ENCODE data around the gene DMD.
A peak's percentile ranks its signal among the peaks of the same experiment; 100 is the strongest.

DMD gene

DNA sequence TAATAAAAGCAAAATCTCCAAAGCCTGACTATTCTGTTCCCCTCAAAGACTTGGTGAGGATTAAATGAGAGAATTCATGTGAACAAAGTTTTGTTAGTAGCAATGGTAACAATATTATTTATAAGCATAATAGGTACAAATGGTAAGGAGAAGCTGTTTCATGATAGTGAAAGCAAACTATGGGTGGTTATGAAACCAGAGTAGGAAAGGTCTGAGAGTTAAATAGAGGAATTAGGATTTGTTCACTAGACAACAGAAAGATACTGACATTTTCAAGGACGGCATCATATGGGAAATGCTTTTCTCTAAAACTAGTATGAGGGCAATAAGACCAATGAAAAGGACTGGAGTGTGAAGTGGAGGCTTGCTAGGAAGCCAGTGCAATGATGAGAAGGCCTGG, 2010.9 kb downstream of the DMD start:
- DNase-seq, result no peak

DNA sequence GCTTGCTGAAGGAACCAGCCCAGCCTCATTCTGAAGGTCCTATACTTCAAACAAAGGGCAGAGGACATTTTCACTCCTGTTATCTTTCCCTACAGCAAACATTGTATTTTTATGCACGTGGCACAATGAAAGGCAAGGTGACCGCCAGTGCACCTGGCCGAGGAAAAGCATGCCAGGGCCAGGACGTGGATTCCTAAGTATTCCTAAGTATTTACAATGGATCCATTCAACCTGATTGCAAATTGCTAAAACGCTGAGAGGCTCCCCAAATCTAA, 2011.6 kb downstream of the DMD start:
- no peak for DNase-seq

GRCh38 chrX:31199056-31199839, 2012.1 kb downstream of the DMD start:
- no peak for DNase-seq

- no peak for DNase-seq
Measured at GRCh38 chrX:31190221-31190975, 2021.0 kb downstream of the DMD start.

DNA sequence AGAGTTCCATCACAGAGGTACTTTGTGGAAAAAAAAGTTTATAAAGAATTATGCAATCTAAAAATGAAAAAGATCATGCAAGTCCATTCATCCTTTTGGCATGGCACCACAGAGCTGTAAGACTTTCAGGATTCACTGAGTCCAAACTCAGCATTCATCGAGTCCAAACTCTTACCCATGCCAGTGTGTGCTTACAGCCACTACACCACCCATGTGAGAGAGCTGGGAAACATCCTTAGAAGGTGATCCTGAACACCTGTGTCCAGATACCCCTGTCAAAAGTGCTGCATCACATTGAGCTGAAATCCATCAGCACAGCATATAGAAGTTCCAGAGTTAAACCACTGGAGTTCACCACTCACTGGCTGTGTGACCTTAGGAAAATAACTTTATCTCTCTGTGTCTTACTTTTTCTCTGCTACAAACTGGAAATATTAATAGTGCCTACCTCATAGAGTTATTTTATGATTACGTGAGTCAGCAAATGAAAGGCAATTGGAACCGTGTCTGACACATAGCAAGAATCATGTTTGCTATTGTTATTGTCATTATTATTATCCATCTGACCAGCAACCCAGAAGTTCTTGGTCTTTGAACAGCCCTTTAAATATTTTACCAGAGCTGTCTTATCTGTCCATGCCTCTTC, 2024.5 kb downstream of the DMD start:
- no peak for DNase-seq

DNA sequence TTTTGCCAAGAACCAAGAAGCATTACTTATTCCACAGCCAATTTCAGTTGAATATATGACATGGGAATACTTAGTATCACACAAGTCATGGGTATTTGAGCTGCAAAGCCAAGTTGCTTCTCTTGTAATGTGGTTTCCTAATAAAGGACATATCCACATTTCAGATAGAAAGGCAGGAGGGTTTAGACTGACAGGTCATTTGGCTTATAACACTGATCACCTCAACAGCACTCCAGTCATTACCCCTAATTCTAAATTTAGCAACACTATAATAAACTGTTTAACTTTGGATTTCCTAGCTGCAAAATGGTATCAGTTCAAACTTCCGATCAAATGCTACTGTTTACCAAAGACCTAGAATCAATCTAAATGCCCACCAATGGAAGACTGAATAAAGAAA, 2025.5 kb downstream of the DMD start:
- no peak for DNase-seq

DNA sequence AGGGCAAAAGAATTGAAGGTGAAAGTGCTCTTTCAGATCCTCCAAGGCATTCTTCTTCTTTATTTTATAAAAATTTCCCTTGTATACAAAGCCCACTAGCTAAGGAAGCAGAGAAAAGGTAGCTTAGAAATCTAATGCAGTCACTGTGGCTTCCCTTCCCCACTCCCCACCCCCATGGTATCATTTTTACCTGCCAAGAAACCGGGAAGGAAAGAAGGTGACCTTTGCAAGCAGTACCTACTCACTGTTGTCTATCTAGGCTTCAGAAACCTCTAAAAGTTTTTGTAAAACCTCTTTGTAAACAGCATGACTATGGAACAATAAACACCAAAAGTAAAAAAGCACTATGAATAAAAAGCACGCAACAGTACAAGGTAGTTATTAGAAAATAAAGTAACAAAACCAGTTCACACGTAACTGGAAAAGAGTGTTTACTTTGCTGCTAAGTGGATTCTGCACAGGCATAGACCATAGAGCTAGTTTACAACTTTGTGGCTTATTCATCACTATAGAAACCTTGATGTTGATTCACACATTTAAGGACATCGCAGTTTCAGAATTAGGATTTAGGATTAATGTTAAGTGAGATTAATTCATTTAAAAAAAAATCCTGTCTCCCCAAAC, 2029.9 kb downstream of the DMD start:
- peak; percentile 14 for DNase-seq

DNA sequence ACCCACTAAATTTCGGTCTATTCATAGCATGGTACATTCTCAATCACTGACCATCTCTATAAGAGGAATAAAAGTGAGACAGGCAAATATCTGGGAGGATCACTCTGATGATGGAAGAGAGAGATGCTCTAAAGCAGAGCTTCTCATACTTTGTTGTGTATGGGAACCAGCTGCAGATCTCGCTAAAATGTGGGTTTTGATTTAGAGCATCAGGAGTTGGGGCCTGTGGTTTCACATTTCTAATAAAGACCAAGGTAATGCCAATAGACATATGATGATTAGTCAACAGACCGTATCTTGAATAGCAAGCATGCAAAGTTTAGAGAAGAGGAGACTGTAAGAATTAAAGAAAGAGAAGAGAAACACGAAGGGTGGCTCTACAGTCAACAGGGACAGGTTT, 2032.1 kb downstream of the DMD start:
- no peak for DNase-seq

DNA sequence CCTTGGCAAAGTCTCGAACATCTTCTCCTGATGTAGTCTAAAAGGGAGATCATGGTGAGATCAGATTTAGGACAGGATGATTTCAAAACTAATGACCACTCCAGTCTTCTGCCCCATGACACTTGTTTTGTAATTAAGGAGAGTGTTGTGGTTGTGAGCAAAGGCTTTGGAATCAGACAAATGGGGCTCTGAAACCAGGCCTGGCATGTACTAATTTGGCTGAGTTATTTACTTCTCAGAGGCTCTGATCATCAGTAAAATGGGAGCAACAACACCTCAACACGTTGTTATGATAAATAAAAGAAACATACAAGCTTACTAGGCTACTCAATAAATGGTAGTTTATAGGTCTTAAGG, 2032.6 kb downstream of the DMD start:
- DNase-seq, result no peak

DNA sequence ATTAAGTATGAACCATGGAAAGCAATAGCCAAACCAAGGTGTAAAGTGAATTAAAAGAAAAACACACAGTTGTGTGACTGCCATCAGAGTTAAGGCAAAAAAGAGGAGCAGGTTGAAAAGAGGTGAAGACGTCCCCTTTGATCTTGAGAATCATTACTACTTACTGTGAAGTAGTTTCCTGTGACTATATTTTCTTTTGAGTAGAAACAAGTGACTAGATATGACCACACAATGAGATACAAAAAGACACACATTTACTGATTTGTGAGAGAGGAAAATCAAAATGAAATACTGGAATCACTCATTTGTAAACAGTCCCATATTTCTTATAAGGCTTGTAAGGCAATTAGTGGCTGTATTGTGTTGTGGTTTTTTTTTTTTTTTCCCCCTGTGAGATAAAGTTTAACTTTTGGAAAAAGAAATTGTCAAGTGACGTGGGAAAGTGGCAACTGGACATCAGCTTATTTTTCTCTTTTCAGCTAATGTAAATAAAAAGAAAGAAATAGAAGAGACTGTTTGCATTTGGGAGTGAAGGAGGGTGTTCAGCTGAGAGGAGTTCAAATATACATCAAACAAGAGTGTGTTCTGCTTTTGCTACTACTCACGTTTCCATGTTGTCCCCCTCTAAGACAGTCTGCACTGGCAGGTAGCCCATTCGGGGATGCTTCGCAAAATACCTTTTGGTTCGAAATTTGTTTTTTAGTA, 2033.1 kb downstream of the DMD start:
- peak; percentile 50 for DNase-seq

GRCh38 chrX:31170792-31171191, 2040.6 kb downstream of the DMD start:
- no peak for DNase-seq

DNA sequence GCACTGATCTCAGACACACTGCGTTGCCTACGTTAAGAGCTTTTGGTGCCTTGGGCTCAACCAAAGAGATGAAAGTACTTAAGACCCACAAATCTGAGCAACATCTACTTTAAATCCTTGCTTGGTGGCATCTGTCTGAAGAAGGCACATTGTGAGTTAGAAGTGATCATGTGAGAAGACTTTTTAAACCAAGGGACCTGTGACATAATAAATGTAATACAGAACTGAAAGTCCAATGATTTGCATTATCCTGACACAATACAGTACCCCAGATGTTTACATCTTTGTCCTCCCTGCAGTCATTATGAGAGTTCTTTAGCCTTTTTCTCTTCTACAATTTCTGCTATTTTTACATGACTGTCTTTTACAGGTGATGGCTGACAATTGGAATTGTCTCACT, 2042.8 kb downstream of the DMD start:
- no peak for DNase-seq

GRCh38 chrX:31166832-31167231, 2044.5 kb downstream of the DMD start:
- no peak for DNase-seq

GRCh38 chrX:31166416-31166815, 2044.9 kb downstream of the DMD start:
- DNase-seq, result no peak

GRCh38 chrX:31165241-31166035, 2045.9 kb downstream of the DMD start:
- DNase-seq, result no peak

- no peak for DNase-seq
Measured at GRCh38 chrX:31154946-31155345, 2056.4 kb downstream of the DMD start.

DNA sequence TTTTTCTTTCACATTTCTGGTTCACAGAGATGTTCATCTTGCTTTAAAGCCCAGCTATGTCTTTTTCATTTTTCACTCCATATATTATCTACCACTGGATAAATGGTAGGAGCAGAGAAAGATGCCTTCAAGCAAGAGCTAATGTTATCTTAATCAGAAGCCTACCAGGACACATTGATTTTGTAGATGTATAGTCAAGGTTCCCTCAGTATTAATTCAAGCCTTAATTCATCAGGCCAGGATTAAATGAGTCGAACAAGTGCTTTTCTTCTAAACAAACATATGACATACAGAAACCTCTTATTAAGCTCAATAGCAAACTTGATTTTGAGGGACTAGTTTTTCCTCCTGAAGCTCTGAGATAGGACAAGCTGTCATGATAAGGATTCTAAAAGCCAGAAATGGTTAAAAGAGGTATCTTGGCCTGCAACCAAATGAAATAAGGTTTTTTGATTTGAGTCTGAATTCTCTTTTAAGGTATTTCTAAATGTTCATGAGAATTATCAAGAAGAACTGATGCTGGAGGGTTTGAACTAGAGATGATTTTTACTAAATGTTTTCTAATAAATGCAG, 2057.8 kb downstream of the DMD start:
- DNase-seq, result no peak

GRCh38 chrX:31147175-31147574, 2064.2 kb downstream of the DMD start:
- no peak for DNase-seq

GRCh38 chrX:31139961-31140360, 2071.4 kb downstream of the DMD start:
- DNase-seq, result no peak

DNA sequence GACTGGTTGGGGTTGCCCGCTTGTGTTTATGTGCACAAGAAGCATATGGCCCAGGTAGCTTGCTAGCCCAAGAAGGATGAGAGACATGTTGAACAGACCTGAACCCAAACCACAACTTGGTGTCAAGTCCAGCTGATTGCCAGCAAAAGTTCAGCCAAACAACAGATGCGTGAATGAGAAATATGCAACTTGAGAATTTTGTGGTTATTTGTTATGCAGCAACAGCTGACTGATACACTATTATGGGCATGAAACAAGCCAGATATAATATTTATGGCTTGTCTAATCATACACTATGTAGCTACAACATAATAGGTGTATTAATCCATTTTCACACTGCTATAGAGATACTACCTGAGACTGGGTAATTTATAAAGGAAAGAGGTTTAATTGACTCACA, 2073.2 kb downstream of the DMD start:
- DNase-seq, result no peak

DNA sequence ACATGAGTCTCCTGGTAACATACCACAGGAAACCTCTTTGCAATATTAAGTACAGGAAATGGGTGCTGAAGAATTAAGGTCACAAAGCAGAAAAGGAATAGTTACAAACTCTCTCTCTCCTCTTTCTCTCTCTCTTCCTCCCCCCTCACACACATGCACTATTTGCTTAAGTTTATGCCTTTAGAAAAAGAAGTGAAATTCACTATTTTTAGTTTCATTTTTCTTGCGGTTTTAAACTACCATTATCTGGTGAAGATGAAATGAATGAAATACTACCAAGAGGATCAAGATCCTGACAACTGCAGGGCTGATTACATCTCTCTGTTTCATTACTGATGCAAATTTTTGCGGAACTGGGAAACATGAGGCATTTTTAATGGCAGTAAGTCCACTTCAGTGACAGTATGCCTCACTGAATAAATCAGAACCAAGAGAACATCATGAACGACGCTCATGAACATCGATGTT, 2075.2 kb downstream of the DMD start:
- DNase-seq, result peak; percentile 39

DNA sequence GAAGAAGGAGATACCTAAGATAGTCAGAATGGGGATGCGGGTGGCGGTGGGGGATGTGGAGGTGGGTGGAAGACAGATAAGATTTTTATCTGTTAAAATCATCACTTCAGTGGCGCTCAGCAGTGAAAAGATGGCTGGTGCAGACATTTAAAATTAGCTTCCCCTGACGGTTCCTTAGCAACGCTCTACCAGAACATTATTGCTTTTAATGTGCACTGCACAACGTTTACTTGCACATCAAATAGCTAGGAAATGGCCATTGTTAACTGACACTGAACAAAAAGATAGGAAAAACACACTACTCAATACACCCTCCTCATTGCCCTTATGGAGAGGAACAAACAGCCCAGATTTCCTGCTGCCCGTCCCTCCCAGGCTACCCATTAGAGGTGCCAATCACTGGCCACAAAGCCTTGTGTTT, 2078.5 kb downstream of the DMD start:
- peak; percentile 6 for DNase-seq
